Activated CD4-positive, alpha-beta T cell treated with anti-CD3 and anti-CD28 coated beads for 24 hours (primary cell): Measurements from ENCODE around the gene TACC3.

Experiments used
- DNase-seq, 2 donors: peaks; one replicate each; pipeline ENCODE4 v3.0.0-alpha.2; 2020; ENCODE audit warnings: low read depth in 2 of 2

TACC3 gene

GRCh38 chr4:1759818-1760223, 38.5 kb downstream of the TACC3 start:
- no peak for DNase-seq

- DNase-seq: no peak
Observed at GRCh38 chr4:1760521-1761071, 39.3 kb downstream of the TACC3 start.

DNA sequence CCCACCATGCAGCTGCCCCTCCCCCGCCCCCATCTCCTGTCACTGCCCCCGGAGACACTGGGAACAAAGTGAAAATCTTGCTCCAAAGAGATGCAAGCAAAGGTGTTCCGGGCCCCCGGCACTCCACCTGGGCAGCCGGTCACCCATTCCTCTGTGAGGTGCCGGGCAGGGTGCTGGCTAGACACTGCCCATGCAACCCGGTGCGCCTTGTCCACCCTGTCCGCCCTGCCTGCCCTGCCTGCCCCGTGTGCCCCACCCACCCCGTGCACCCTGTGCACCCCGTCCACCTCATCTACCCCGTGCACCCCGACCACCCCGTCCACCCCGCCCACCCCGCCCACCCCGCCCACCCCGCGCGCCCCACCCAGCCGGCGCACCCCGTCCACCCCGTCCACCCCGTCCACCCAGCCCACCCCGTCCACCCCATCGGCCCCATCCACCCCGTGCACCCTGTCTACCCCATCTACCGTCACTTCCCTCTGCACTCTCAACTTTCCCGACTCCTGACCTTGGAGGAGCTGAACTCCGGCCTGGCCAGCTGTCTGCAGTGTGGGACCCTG, 39.9 kb downstream of the TACC3 start:
- no peak for DNase-seq

DNA sequence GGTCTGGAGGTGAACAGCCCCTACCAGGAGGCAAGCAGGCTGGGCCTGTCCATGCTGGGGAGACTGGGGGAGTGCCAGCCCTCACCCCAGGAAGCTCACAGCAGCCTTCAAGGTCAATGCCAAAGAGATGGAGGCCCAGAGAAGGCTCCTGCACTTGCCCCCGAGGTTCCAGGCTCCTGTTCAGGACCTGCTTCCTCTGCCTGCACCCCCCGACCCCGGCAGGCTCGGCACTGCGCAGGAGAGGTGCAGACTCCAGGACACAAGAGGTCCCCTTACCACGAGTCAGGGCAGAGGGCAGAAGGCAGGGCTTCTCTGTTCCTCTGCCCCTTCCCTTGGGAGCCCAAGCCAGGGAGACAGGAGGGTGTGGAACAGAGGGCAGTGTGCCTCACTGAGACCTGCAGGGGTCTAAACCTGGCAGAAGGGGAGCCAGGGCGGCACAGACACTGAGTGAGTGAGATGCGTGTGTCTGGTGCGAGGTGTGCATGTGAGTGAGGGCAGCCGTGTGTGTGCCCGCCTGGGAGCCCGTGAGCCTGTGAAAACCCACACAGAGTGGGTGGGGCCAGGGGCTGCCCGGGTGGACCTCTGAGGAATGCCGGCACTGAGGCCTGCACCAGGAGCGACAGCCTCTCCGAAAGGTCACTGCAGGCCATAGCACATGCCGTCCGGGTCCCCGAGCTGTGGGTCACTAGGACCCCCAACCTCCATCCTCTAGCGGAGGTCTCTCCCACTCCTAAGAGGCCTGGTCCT, 41.1 kb downstream of the TACC3 start:
- no peak for DNase-seq

- DNase-seq: no peak
Observed at GRCh38 chr4:1763070-1763549, 41.8 kb downstream of the TACC3 start.

- DNase-seq: no peak
Observed at GRCh38 chr4:1763550-1764080, 42.3 kb downstream of the TACC3 start.

- DNase-seq: no peak
Observed at GRCh38 chr4:1764670-1765069, 43.3 kb downstream of the TACC3 start.

DNA sequence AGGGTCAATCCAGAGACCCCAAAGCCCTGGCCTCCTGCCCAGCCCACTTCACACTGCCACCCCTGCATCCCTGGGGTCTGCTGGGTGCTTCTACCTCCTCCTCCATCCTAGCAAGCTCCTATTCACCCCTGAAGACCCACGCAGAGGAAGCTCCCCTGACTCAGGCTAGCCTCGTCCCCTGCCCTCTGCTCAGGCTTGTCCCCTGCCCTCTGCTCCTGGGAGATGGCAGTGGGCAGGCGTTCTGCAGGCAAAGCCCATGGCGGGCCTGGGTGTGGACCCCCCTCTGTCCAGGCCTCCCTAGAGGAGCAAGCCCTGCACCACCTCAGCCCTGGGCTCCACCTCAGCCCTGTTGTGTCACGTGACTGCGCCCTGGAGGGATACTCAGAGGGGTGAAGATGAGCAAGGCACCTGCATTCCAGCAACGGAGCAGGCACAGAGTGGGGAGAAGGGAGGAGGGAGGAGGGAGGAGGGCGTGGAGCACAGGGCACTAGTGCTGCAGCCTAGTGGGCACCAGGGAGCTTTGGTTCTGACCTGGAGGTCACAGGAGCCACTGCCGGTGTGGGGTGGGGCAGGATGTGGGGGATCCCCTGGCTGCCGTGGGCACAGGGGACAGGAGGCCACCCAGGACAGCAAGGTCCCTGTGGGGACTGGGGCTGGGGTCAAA, 44.2 kb downstream of the TACC3 start:
- DNase-seq: no peak

DNA sequence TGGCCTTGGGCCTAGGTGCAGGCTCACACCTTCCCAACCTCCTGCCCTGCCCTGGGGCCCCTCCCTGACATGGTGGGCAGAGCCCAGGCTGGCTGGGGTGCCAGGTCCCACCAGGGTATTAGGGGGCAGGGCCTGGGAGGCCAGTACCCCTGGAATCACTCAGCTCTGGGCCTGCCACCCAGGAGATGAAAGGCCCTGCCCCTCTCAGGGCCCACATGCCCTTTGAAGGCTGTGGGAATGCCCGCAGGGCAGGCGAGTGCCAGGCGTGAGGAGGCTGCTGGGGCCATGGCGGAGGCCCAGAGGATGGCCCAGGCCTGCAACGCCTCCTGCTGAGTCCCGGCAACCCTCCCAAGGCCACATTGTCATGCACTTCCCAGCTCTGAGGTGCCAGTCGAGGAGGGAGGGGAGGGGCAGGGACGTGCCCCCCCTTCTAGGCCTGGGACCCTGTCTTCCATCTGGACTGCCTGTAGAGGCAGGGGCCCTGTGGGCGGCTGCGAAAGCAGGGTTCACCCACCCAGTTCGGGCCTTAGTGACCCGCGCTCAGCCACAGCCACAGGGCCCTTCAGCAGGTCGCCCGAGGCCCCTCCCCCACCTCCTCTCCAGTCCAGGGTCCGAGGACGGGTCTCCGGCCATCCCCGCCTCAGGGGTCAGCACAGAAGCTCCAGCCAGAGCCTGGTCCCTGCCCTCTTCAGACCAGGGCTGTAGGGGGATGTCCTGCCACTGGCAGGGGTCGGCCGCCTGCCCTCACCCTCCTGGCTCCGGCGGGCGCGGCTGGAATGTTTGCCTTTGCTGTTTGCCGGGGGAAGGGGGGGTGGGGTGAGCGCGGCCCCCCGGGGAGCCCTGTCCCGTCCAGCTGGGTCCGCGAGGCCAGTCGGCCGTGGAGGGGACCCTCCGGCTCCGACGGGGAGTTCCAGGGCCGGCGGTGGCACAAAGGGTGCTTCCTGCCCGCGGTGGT, 45.1 kb downstream of the TACC3 start:
- DNase-seq: no peak

- DNase-seq: no peak
Observed at GRCh38 chr4:1767061-1767769, 45.9 kb downstream of the TACC3 start.

DNA sequence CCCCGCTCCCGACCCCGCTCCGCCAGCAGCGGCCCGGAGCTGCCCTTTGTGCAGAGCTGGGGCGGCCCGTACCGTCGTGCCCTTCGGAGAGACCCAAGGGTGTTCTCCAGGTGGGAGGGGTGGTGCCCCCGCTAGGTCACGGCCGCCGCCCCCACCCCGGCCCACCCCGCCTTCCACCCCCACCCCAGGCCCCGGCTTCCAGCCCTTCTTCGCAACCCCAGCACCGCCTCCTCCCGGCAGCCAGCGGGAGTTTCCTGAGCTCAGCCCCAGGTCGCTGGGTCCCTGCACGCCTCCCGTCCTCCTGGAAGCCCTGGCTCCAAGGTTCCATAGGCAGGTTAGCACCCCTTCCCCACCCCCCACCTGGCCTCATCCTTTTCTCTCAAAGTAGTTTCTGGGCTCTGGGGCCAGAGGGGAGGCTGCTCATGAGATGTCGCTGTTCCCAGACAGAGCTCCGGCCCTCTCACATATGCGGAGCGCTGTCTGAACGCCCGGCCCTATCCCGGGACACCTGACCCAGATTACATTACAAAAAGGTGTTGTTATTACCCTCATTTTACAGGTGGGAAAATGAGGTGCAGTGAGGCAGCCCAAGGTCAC, 46.5 kb downstream of the TACC3 start:
- peak in 1 of 2 donors; percentile 11 for DNase-seq

DNA sequence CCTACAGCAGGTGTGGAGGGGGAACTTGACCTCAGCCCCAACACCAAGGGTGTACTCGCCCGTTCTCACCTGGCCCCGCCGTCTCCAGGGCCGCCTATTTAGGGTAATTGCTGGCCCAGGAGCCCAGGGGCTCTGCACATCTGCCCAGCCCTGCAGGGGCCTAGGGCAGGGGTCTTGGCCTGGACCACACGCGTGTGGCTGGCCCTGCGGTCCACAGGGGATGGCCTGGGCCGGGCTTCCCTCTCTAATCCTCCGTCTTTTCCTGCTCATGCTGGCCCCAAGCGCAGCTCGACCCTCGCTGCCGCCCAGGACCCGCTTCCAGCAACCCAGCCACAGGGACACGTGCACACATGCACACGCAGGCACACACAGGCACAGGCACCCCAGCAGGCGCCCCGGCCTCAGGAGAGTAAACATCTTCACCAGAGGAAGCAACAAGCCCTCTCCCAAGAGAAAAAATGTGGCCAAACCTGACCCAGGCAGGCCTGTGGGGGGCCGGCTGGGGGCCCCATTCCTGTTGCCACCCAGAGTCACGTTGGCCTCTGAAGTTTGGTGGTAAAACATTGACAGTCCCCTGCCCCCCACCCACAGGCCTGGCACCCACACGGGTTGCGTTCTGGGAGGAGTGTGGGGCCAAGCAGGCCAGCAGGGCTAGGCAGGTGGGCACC, 47.2 kb downstream of the TACC3 start:
- DNase-seq: no peak

- no peak for DNase-seq
Observed at GRCh38 chr4:1769692-1770091, 48.4 kb downstream of the TACC3 start.

- DNase-seq: no peak
Observed at GRCh38 chr4:1770245-1770644, 48.9 kb downstream of the TACC3 start.

DNA sequence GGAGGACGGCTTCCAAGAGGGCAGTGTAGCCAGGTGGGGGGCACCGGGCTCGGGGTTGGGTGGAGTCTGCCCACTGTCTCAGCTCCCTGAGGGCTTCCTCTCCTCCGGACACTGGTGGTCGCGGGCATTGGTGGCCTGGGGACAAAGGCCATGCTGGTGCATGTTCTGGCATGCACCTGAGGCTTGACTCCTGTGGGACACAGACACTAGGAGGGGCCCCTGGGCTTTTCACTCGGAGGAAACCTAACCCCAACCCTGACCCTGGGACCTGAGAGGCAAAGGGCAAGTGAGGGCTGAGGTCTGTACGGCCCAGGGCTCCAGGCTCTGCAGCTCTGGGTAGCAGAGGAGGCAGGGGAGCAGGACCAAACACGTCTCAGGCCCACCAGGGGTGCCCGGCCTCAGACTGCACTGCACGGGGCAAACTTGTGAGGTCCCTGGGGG, 49.5 kb downstream of the TACC3 start:
- no peak for DNase-seq

- DNase-seq: no peak
Observed at GRCh38 chr4:1771555-1772305, 50.4 kb downstream of the TACC3 start.

GRCh38 chr4:1772853-1773538, 51.7 kb downstream of the TACC3 start:
- DNase-seq: no peak

DNA sequence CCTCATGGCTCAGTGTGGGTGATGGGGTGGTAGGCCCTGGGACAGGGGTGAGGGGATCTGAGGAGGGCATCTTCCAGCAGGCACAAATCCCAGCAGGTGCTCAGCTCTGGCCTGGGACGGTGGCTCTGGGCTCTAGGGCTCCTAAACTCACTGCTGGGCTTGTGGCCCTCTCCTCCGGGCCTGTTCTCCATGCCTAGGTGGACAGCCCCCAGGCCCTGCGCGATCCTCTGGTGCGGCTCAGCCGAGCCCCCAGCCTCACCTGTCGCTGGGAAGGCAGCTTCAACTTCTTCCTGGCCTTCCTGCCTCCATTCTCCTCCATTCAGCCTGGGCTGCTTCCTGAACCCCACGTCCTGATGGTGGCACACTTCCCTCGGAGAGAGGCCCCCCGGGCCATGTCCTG, 52.4 kb downstream of the TACC3 start:
- no peak for DNase-seq
